ENCODE measurements around the gene CTNNBL1.
"Not testable (repeated sequence)": the region's sequence is repeated elsewhere in the genome, so short reads cannot be mapped to it uniquely, and the experiment has no call there.

CTNNBL1 gene

GRCh38 chr20:37711994-37712964 lies 18.4 kb downstream of the CTNNBL1 start:
- DNase-seq = peak in 5 of 14 donors; percentile 3 to 26 (median 8)

- DNase-seq = no peak
These were observed 19.6 kb downstream of the CTNNBL1 start for GRCh38 chr20:37713396-37713795.

GRCh38 chr20:37714978-37715672 lies 21.3 kb downstream of the CTNNBL1 start:
- DNase-seq = no peak

DNA sequence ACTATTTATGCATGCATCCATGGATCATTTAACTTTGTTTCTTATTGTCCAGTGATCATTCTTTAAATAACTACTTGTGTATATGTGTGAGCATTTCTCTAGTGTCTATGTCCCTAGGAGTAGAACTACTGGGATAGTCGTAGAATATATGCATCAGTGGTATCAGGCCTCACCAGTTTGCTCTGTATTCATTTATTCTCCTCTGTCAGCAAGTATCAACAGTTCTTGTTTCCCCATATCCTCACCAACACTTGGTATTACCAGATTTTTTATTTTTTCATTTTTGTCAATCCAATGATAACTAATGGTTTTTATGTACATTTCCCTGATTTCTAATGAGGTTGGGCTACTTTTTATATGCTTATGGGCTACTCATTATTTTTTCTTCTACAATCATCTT lies 27.9 kb downstream of the CTNNBL1 start:
- no peak for DNase-seq

GRCh38 chr20:37722312-37722711 lies 28.5 kb downstream of the CTNNBL1 start:
- DNase-seq = not testable (repeated sequence)

DNA sequence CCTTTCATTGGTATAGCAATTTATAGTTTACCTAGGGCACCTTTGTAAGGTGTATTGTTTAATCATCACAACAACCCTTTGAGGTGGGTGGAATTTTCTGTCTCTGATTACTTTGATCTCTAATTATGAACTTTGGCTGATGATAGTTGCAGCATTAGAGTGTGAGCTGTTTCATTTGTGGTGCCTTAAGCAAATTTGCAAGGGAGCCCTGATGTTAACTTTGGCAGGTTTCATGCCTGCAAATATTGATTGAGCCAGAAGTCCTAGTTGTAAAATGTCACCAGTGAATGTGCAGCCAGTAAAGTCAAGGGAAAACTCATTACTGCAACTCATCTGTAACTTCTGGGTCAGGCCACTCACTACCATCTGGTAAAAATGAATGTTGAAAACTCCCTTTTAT lies 29.8 kb downstream of the CTNNBL1 start:
- no peak for DNase-seq

DNA sequence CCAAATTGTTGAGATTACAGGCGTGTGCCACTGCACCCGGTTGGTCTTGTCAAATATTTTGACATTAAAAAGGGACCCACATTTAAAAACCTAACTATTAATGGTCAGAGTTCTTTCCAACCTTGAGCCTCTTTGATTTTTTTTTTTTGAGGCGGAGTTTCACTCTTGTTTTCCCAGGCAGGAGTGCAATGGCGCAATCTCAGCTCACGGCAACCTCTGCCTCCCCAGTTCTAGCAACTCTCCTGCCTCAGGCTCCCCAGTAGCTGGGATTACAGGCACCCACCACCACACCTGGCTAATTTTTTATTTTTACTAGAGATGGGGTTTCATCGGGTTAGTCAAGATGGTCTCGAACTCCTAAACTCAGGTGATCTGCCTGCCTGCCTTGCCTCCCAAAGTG lies 31.3 kb downstream of the CTNNBL1 start:
- no peak for DNase-seq

DNA sequence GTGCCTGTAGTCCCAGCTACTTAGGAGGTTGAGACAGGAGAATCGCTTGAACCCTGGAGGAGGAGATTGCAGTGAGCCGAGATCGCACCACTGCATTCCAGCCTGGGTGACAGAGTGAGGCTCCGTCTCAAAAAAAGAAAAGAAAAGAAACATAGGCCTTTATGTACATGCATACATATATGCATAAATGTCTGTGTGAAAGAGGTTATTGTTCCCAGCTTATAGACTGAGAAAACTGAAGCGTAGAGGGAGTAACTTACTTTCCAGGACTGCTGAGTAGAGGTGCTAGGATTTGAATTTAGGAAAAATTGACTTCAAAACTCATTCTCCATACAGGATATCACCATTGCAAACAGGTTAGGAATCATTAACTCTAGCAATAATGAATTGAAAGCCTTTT lies 32.0 kb downstream of the CTNNBL1 start:
- DNase-seq = no peak

GRCh38 chr20:37726321-37726720 lies 32.5 kb downstream of the CTNNBL1 start:
- no peak for DNase-seq

DNA sequence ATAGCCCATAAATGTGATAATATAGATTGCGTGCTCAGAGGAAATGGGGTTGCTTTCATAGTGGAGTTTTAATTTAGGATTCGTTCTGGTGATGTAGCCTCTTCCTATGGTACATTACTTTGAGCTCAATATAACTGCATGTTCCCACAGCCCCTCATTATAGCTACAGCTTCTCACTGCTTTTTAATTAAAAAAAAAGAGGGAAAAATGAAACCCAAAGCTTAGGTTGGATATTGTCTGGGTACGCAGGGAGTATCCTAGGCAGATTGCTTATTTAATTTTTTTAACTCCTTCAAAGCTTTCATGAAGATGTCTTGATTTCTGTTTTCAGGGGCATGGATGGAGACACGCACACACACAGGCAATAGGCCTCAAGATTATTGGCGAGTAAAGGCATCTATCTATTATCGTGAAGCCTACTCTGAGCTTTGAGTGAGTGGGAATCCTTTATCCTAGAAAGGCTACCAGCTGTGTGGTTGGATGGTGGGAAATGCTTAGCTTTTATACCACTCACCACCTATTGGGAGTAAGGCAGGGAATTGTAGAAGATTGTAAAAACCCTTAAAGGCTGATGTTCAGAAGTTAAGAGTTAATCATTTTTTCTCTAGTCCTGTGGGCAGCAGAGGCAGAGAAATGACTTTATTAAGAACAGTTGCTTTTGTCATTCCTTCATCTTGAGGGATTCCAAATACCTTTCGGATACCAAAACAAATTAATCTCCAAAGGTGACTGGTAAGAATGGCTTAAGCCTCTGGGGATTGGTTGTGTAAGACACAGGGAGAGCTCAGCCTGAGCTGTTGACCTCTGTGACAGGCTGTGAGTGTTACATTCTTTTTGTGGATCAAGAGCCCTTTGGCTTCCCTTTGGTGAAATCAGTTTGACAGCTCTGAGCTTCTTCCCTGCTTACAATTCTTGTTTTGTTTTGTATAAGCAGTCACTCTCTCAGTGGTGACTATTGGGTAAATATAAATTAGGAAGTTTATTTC lies 33.4 kb downstream of the CTNNBL1 start:
- DNase-seq = peak in 3 of 14 donors; percentile 8 to 12 (median 10)

DNA sequence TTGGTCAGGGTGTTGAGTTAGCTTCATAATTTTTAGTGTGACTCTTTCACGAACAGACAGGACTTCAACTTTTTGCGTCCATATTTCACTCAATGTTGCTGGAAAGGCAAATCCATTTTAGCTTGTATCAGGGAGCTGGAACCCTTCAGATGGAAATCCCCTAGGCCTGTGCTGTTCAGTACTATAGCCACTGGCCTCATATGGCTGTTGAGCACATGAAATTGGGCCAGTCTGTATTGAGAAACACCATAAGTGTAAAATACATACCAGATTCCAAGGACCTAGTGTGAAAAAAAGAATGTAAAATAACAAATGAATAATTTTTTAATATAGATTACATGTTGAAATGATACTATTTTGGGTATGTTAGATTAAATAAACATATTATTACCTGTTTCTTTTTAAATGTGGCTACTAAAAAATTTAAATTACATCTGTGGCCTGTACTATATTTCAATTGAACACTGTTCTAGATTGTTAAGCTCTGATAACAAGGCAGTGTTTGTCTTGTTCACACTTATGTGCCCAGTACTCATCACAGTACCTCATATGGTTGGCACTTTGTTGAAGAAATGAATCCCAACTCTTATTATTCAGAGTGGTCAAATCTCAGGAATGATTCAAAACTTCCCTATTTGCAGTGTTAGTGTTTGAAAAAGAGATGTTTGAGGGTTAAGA lies 34.3 kb downstream of the CTNNBL1 start:
- no peak for DNase-seq

- no peak for DNase-seq
These were observed 34.8 kb downstream of the CTNNBL1 start for GRCh38 chr20:37728635-37728983.

DNA sequence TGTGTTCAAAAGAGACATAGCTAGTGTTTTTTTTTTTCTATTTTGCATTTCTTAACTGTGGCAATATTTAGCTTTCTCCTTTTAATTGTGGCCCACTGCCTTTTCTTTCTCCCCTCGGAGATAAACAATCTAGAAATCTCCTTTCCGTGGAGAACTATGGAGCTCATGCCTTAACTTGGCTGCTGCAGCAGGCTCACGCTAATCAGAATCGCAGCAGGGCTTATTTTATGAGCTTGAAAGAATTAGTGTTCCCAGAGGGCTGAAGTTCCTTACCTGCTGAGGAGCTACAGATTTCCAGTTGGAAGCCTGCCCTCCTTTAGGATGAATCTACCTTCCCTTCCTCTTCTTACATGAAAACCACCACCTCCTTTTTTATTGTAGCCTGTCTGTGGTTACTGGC lies 35.6 kb downstream of the CTNNBL1 start:
- DNase-seq = peak in 1 of 14 donors; percentile 15

- no peak for DNase-seq
These were observed 36.1 kb downstream of the CTNNBL1 start for GRCh38 chr20:37729909-37730308.

- no peak for DNase-seq
These were observed 39.6 kb downstream of the CTNNBL1 start for GRCh38 chr20:37733416-37733815.

GRCh38 chr20:37734228-37734985 lies 40.6 kb downstream of the CTNNBL1 start:
- peak in 1 of 14 donors; percentile 18 for DNase-seq

DNA sequence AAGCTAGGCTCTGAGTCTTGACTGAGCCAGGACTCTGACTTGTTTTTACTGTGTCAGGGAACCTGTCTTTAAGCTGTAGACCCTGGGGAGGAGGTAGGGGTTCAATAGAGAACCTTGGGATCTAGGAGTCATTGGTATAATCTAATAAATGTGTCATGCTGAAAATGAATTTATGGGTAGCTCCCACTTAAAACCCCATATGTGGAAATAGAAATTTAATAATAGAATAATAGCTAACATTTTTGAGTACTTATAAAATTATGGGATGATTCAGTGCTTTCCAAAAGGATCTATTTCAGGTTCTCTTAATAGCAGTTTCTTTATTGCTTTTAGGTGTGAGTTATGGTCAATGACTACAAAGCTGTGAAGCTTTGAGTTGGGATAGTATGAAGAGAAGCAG lies 41.7 kb downstream of the CTNNBL1 start:
- DNase-seq = no peak

DNA sequence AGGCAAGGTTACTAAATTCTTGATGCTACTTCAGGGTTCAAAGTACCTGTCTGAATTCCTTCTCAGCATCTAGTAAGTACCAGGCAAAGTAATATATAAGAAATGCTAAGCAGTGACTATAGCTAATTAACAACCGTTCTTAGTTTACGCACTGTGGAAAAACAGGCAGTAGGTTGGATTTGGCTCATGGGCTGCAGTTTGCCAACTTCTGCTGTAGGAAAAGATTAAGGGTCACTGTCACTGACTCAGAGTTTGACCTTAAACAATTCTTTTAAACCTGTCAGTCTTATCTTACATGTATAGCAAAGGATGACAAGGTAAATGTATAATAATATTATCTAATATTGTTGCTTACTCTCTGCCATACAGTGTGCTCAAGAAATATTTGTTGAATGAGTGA lies 42.3 kb downstream of the CTNNBL1 start:
- DNase-seq = no peak

GRCh38 chr20:37737826-37738420 lies 44.1 kb downstream of the CTNNBL1 start:
- no peak for DNase-seq

GRCh38 chr20:37741055-37741454 lies 47.2 kb downstream of the CTNNBL1 start:
- no peak for DNase-seq

DNA sequence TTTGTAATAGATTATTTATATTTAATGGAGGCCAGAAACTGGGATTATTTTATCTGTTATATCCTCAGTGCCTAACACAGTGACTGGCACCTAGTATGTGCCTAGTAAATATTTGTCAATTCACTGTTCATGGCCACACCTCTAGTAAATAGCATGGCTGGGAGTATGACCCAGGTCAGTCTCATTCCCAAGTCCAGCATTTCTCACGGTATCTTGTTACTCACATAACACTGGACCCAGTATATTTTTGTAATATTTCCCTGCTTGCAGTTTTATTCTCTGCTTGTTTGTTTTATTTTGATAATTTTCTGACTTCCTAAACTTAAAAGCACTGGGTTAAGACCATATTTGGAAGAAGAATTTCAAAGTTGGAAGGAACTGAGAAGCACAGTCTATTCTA lies 47.7 kb downstream of the CTNNBL1 start:
- no peak for DNase-seq
